HepG2 (cell line): ENCODE results near the gene LIME1. TPM values are rescaled to one million over a fixed set of nuclear protein-coding genes. Genes with fewer than 3 reads are reported as not detected.

ENCODE experiments used
- CBFB ChIP-seq: sonication (generic); formaldehyde crosslinking; IDR thresholded peaks from 2 replicates; pipeline ENCODE4 v1.4.0; 2020; ENCODE audit warnings: missing genetic modification reagents
- EP300 ChIP-seq, 3 experiments: sonication (generic) in 1 of 3; formaldehyde crosslinking in 1 of 3; IDR thresholded peaks; 2 replicates each; pipeline versions ENCODE4 v1.5.1 to v1.6.1; 2011 to 2020; ENCODE audit warnings: low read depth in 2 of 3, low read length in 2 of 3, borderline replicate concordance in 1 of 3, improper control_type of control experiment in 1 of 3, mild to moderate bottlenecking in 1 of 3, missing genetic modification reagents in 1 of 3, moderate library complexity in 1 of 3
- HNF4A ChIP-seq: sonication (generic); formaldehyde crosslinking; IDR thresholded peaks from 2 replicates; pipeline ENCODE4 v1.4.0; 2020; ENCODE audit warnings: missing genetic modification reagents
- HNRNPK ChIP-seq: fragments of 200-400 bp; formaldehyde crosslinking; IDR thresholded peaks from 2 replicates; pipeline ENCODE4 v1.6.1; 2018; ENCODE audit warnings: low read length, low read depth, moderate library complexity, mild to moderate bottlenecking; ENCODE audit not compliant: poor library complexity, severe bottlenecking
- JUNB ChIP-seq: sonication (generic); formaldehyde crosslinking; IDR thresholded peaks from 2 replicates; pipeline ENCODE4 v1.8.0; 2022; ENCODE audit warnings: missing genetic modification reagents, mild to moderate bottlenecking, borderline replicate concordance
- MAFF ChIP-seq: IDR thresholded peaks from 2 replicates; pipeline ENCODE4 v1.6.1; 2011; ENCODE audit warnings: low read depth, low read length, improper control_type of control experiment
- NPAS2 ChIP-seq: sonication (generic); formaldehyde crosslinking; IDR thresholded peaks from 2 replicates; pipeline ENCODE4 v1.8.0; 2022; ENCODE audit warnings: mild to moderate bottlenecking, missing genetic modification reagents, borderline replicate concordance
- REL ChIP-seq: sonication (generic); formaldehyde crosslinking; conservative IDR thresholded peaks from 2 replicates; pipeline ENCODE4 v1.8.0; 2022; ENCODE audit warnings: mild to moderate bottlenecking, missing genetic modification reagents, moderate library complexity
- RFXAP ChIP-seq: sonication (generic); formaldehyde crosslinking; IDR thresholded peaks from 2 replicates; pipeline ENCODE4 v1.4.0; 2020; ENCODE audit warnings: missing genetic modification reagents, borderline replicate concordance
- SAFB2 ChIP-seq: sonication (generic); formaldehyde crosslinking; IDR thresholded peaks from 2 replicates; pipeline ENCODE4 v1.5.1; 2020; ENCODE audit warnings: missing genetic modification reagents, low read depth, mild to moderate bottlenecking, borderline replicate concordance
- SMARCC2 ChIP-seq: fragments of 450-650 bp; IDR thresholded peaks from 2 replicates; pipeline ENCODE4 v1.6.1; 2017; ENCODE audit warnings: antibody characterized with exemption, mild to moderate bottlenecking
- SOX13 ChIP-seq, 3 experiments: fragments of 450-650 bp in 1 of 3; sonication (generic) in 1 of 3; formaldehyde crosslinking in 1 of 3; IDR thresholded peaks in 2 of 3; conservative IDR thresholded peaks in 1 of 3; 2 replicates each; pipeline versions ENCODE4 v1.5.0 to v1.6.1; 2016 to 2020; ENCODE audit warnings: antibody characterized with exemption in 1 of 3, mild to moderate bottlenecking in 1 of 3, missing compliant biosample characterization in 1 of 3, missing genetic modification reagents in 1 of 3, moderate library complexity in 1 of 3
- SSRP1 ChIP-seq: IDR thresholded peaks from 2 replicates; pipeline ENCODE4 v1.6.1; 2016; ENCODE audit warnings: control low read depth
- SUZ12 ChIP-seq: fragments of 150-350 bp; IDR thresholded peaks from 2 replicates; pipeline ENCODE4 v1.6.1; 2014; ENCODE audit warnings: low read depth, low read length
- TBP ChIP-seq: sonication (generic); formaldehyde crosslinking; IDR thresholded peaks from 2 replicates; pipeline ENCODE4 v1.5.0; 2020; ENCODE audit warnings: missing genetic modification reagents
- ZBTB7A ChIP-seq: sonication (generic); formaldehyde crosslinking; IDR thresholded peaks from 2 replicates; pipeline ENCODE4 v1.8.0; 2022; ENCODE audit warnings: mild to moderate bottlenecking, missing genetic modification reagents
- ZMYM4 ChIP-seq: sonication (generic); formaldehyde crosslinking; IDR thresholded peaks from 2 replicates; pipeline ENCODE4 v1.8.1; 2023; ENCODE audit warnings: mild to moderate bottlenecking, missing genetic modification reagents
- ZNF430 ChIP-seq: sonication (generic); formaldehyde crosslinking; IDR thresholded peaks from 2 replicates; pipeline ENCODE4 v1.9.0; 2021; ENCODE audit warnings: mild to moderate bottlenecking, missing genetic modification reagents
- ZNF589 ChIP-seq: sonication (generic); formaldehyde crosslinking; conservative IDR thresholded peaks from 2 replicates; pipeline ENCODE4 v1.8.0; 2022; ENCODE audit warnings: mild to moderate bottlenecking, moderate library complexity, missing genetic modification reagents
- ZSCAN20 ChIP-seq: sonication (generic); formaldehyde crosslinking; IDR thresholded peaks from 2 replicates; pipeline ENCODE4 v1.4.0; 2020; ENCODE audit warnings: missing genetic modification reagents, mild to moderate bottlenecking, borderline replicate concordance
- ZSCAN21 ChIP-seq: sonication (generic); formaldehyde crosslinking; IDR thresholded peaks from 2 replicates; pipeline ENCODE4 v1.8.0; 2022; ENCODE audit warnings: mild to moderate bottlenecking, missing genetic modification reagents, moderate library complexity, borderline replicate concordance
- ZSCAN31 ChIP-seq: sonication (generic); formaldehyde crosslinking; IDR thresholded peaks from 2 replicates; pipeline ENCODE4 v1.5.0; 2020; ENCODE audit warnings: low read depth, mild to moderate bottlenecking, missing genetic modification reagents
- polyA plus RNA-seq, 8 experiments: library from polyadenylated mRNA; depleted of rRNA in 3 of 8; stranded (reverse) in 7 of 8; unstranded in 1 of 8; fragments of >200 nt; fragmentation: Illumina TruSeq in 4 of 8; extraction: Trizol in 4 of 8; gene quantifications; 2 replicates each; pipeline versions ENCODE4 v1.2.1 to v1.2.3, GENCODE V29; 2011 to 2016; ENCODE audit warnings: low read depth in 4 of 8, missing spikeins in 1 of 8, mixed read lengths in 1 of 8; ENCODE audit not compliant: insufficient read depth in 1 of 8
- total RNA-seq, 5 experiments: library from RNA; depleted of rRNA; stranded (reverse); fragments of >200 nt; fragmentation: Illumina TruSeq; extraction: Trizol; gene quantifications; 2 replicates each; pipeline ENCODE4 v1.2.3, GENCODE V29; 2016; ENCODE audit warnings: low read depth in 1 of 5
- TF ChIP-seq, protein P1 (sequence below): IDR thresholded peaks from 2 replicates; pipeline ENCODE4 v1.6.1; 2012; ENCODE audit warnings: inconsistent platforms
- TF ChIP-seq, protein P2 (sequence below): sonication (generic); formaldehyde crosslinking; IDR thresholded peaks from 2 replicates; pipeline ENCODE4 v1.5.0; 2020; ENCODE audit warnings: mild to moderate bottlenecking, missing genetic modification reagents
- TF ChIP-seq, protein P3 (sequence below): sonication (generic); formaldehyde crosslinking; IDR thresholded peaks from 2 replicates; pipeline ENCODE4 v1.9.0; 2022; ENCODE audit warnings: missing genetic modification reagents, mild to moderate bottlenecking, borderline replicate concordance

LIME1 gene
- total and polyA plus RNA-seq, 2 of the 13 experiments (the other 11 are each of a cell fraction or from before 2014, with no cell fraction given) = 13.0 to 61.5 TPM

DNA sequence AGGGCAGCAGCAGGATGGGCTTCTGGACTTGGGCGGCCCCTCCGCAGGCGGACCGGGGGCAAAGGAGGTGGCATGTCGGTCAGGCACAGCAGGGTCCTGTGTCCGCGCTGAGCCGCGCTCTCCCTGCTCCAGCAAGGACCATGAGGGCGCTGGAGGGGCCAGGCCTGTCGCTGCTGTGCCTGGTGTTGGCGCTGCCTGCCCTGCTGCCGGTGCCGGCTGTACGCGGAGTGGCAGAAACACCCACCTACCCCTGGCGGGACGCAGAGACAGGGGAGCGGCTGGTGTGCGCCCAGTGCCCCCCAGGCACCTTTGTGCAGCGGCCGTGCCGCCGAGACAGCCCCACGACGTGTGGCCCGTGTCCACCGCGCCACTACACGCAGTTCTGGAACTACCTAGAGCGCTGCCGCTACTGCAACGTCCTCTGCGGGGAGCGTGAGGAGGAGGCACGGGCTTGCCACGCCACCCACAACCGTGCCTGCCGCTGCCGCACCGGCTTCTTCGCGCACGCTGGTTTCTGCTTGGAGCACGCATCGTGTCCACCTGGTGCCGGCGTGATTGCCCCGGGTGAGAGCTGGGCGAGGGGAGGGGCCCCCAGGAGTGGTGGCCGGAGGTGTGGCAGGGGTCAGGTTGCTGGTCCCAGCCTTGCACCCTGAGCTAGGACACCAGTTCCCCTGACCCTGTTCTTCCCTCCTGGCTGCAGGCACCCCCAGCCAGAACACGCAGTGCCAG lies 39.7 kb upstream of the LIME1 start, which contains the start of gene TNFRSF6B (continued):
- TF ChIP-seq, protein P1, sequence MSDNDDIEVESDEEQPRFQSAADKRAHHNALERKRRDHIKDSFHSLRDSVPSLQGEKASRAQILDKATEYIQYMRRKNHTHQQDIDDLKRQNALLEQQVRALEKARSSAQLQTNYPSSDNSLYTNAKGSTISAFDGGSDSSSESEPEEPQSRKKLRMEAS = peak; percentile 51; the same call in 1 of the 2 replicates
- TF ChIP-seq SSRP1 (CRISPR knock-in tag) = no peak
- TF ChIP-seq RFXAP (CRISPR knock-in tag) = peak; percentile 49; the same call in 1 of the 2 replicates
- TF ChIP-seq, protein P2, sequence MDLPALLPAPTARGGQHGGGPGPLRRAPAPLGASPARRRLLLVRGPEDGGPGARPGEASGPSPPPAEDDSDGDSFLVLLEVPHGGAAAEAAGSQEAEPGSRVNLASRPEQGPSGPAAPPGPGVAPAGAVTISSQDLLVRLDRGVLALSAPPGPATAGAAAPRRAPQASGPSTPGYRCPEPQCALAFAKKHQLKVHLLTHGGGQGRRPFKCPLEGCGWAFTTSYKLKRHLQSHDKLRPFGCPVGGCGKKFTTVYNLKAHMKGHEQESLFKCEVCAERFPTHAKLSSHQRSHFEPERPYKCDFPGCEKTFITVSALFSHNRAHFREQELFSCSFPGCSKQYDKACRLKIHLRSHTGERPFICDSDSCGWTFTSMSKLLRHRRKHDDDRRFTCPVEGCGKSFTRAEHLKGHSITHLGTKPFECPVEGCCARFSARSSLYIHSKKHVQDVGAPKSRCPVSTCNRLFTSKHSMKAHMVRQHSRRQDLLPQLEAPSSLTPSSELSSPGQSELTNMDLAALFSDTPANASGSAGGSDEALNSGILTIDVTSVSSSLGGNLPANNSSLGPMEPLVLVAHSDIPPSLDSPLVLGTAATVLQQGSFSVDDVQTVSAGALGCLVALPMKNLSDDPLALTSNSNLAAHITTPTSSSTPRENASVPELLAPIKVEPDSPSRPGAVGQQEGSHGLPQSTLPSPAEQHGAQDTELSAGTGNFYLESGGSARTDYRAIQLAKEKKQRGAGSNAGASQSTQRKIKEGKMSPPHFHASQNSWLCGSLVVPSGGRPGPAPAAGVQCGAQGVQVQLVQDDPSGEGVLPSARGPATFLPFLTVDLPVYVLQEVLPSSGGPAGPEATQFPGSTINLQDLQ (CRISPR knock-in tag) = 0 out of 2 replicates have a peak, but pooled peaks have one; percentile 25
- TF ChIP-seq, protein P3, sequence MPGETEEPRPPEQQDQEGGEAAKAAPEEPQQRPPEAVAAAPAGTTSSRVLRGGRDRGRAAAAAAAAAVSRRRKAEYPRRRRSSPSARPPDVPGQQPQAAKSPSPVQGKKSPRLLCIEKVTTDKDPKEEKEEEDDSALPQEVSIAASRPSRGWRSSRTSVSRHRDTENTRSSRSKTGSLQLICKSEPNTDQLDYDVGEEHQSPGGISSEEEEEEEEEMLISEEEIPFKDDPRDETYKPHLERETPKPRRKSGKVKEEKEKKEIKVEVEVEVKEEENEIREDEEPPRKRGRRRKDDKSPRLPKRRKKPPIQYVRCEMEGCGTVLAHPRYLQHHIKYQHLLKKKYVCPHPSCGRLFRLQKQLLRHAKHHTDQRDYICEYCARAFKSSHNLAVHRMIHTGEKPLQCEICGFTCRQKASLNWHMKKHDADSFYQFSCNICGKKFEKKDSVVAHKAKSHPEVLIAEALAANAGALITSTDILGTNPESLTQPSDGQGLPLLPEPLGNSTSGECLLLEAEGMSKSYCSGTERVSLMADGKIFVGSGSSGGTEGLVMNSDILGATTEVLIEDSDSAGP = peak; percentile 66
- peak; percentile 75; the same call in 1 of the 2 replicates for TF ChIP-seq CBFB (CRISPR knock-in tag)
- TF ChIP-seq JUNB (CRISPR knock-in tag) = no peak
- no peak for TF ChIP-seq ZNF430 (CRISPR knock-in tag)
- 0 out of 2 replicates have a peak, but pooled peaks have one; percentile 42 for TF ChIP-seq ZNF589 (CRISPR knock-in tag)
- peak; percentile 15; the same call in 1 of the 2 replicates for TF ChIP-seq ZBTB7A
- no peak; the same call in 1 of the 2 replicates for TF ChIP-seq SOX13 (IDR thresholded peaks at IDR 0.05)
- TF ChIP-seq SOX13 (CRISPR knock-in tag; conservative IDR thresholded peaks at IDR 0.05 in 1 of 2, IDR thresholded peaks at IDR 0.05 in 1 of 2) = no peak
- TF ChIP-seq TBP = no peak
- TF ChIP-seq HNF4A = peak; percentile 40; the same call in 1 of the 2 replicates
- no peak; the same call in 1 of the 2 replicates for TF ChIP-seq ZSCAN31 (CRISPR knock-in tag)
- TF ChIP-seq SMARCC2 = no peak
- 0 out of 2 replicates have a peak, but pooled peaks have one; percentile 37 for TF ChIP-seq ZMYM4
- peak; percentile 63 for TF ChIP-seq SAFB2 (CRISPR knock-in tag)
- TF ChIP-seq MAFF = no peak
- peak; percentile 88 for TF ChIP-seq HNRNPK
- no peak for TF ChIP-seq NPAS2 (CRISPR knock-in tag)
- TF ChIP-seq REL = no peak
- no peak for TF ChIP-seq EP300 (IDR thresholded peaks at IDR 0.05; ENCODE audit: low read depth in 2 of 2, low read length in 2 of 2)
- TF ChIP-seq EP300 (CRISPR knock-in tag; IDR thresholded peaks at IDR 0.05; ENCODE audit: borderline replicate concordance) = no peak
- TF ChIP-seq ZSCAN21 (CRISPR knock-in tag) = no peak; the same call in 1 of the 2 replicates
- no peak for TF ChIP-seq SUZ12
- 0 out of 2 replicates have a peak, but pooled peaks have one; percentile 42 for TF ChIP-seq ZSCAN20 (CRISPR knock-in tag)
